Measurements from ENCODE around the gene EIF4A2. TPM values are rescaled to one million over a fixed set of nuclear protein-coding genes. Genes with fewer than 3 reads are reported as not detected.
"Not testable (repeated sequence)": the region's sequence is repeated elsewhere in the genome, so short reads cannot be mapped to it uniquely, and the experiment has no call there.

Gene EIF4A2
- total RNA-seq, 1 experiment from 2014 or later: 219 TPM

DNA sequence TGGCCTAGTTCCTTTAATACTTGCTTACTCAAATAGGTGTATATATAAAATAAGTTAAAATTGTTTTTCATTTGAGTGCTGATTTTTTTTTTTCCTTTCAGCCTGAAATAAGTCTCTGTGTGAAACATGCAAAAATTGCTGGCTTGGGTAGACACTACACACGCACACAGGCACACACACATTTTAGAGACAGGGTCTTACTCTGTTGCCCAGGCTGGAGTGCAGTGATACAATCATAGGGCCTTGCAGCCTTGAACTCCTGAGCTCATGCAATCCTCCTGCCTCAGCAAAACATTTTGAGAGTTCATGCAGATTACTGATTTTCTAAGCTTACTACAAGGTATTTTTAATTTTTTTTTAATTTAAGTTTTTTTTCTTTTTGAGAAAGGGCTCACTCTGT, 35.6 kb downstream of the EIF4A2 start:
- Histone ChIP-seq H3K4me3 (ENCODE audit: low read depth in 2 of 2, low read length in 2 of 2) (no peak overlapping the region), H3K9me3 (ENCODE audit: control insufficient read depth, insufficient read depth, low read depth, low read length) (no peaks in the 10 kb centered on the region), H3K4me1 (ENCODE audit: control insufficient read depth, insufficient read depth, low read length) (no peaks in the 10 kb centered on the region), H3K27me3 (ENCODE audit: control insufficient read depth, insufficient read depth, low read length) (peaks cover 1% of the 10 kb centered on the region; the same call in 1 of the 2 replicates), H3K27ac (ENCODE audit: low read length) (no peak overlapping the region), H3K36me3 (ENCODE audit: control insufficient read depth, insufficient read depth, low read length) (no peaks in the 10 kb centered on the region)
- ATAC-seq (no peak), DNase-seq (ENCODE audit: low read depth, low spot score) (no peak)
- BruUV-seq (replicated peaks): no TSS peak
- no peak for TF ChIP-seq TCF7L2 (IDR thresholded peaks at IDR 0.05; ENCODE audit: low read depth, low read length)
- TF ChIP-seq REST (IDR thresholded peaks at IDR 0.05; ENCODE audit: insufficient read depth in 1 of 2, low read depth in 2 of 2, low read length in 1 of 2): no peak
- no peak for TF ChIP-seq SIN3A (IDR thresholded peaks at IDR 0.05; ENCODE audit: borderline replicate concordance, insufficient read depth, low read depth, low read length)
- TF ChIP-seq CTCF (IDR thresholded peaks at IDR 0.05): no peak
- no peak for TF ChIP-seq POLR2AphosphoS5 (IDR thresholded peaks at IDR 0.05; ENCODE audit: low read depth, low read length)
- in situ Hi-C loops (cut with HindIII; ENCODE audit: low pct_unique_long_range_greater_than_20kb, low sequenced_read_pairs): no loop called here
- intact Hi-C loops (cut with micrococcal nuclease; ENCODE audit: unreplicated experiment): no loop called here
- POLR2A ChIA-PET: no interaction called here
- CTCF ChIA-PET: interaction anchor here (1.1 kb wide), 1 partner anchor 202 kb away, joined by 4 read pairs; no protein-coding TSS in a partner anchor

DNA sequence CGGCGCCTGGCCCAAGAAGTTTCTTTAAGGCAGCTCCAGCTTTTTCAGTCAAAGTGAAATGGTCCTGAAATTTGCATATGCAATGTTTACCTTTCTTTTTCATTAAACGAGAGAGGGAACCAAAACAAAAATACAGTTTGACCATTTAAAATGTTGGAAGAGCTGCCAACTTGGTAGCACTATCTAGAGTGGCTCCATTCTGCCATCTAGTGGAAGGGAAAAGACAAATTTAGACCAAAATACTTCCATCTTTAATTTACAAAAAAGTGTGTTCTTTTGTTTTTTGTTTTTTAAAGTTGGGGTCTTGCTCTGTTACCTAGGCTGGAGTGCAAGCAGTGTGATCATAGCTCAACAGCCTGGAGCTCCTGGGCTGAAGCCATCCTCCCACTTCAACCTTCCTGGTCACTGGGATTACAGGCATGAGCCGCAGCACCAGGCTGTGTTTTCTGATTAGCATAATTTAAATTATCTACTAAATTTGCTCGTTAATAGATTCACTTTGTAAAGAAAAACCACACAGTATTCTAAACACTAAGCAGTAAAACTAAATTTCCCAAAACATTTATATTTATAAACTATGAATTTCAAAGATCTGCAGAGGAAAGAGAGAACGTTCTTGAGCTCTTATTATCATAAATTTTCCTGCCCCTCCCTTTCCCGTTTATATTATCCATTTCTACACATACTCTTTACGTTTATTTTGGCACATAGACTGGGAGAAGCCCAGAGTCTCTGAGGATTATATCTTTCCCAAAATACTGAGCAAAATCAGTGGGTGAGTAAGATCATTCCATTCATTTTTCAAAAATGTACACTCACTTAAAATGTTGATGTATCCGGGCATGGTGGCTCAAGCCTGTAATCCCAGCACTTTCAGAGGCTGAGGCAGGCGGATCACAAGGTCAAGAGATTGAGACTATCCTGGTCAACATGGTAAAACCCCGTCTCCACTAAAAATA, 38.3 kb downstream of the EIF4A2 start:
- ATAC-seq (no peak), DNase-seq (ENCODE audit: low read depth, low spot score) (peak; percentile 33)
- H3K4me3 ChIP-seq (ENCODE audit: low read depth in 2 of 2, low read length in 2 of 2): no peak overlapping the region
- no peak overlapping the region for H3K27ac ChIP-seq (ENCODE audit: low read length)
- POLR2A ChIA-PET: interaction anchor here (0.6 kb wide), 1 partner anchor 318 kb away, joined by 7 read pairs; the partner anchor contains the start of gene RPL39L
- CTCF ChIA-PET: interaction anchor here (0.6 to 1.2 kb wide), 5 partner anchors 207 to 742 kb away, joined by 3 to 8 read pairs (median 4); no protein-coding TSS in a partner anchor
- BruUV-seq (replicated peaks): no TSS peak
- peaks cover 5% of the 10 kb centered on the region; the same call in 1 of the 2 replicates for H3K27me3 ChIP-seq (ENCODE audit: control insufficient read depth, insufficient read depth, low read length)
- TF ChIP-seq REST (IDR thresholded peaks at IDR 0.05; ENCODE audit: insufficient read depth in 1 of 2, low read depth in 2 of 2, low read length in 1 of 2): no peak
- TF ChIP-seq SIN3A (IDR thresholded peaks at IDR 0.05; ENCODE audit: borderline replicate concordance, insufficient read depth, low read depth, low read length): no peak
- no peak for TF ChIP-seq POLR2AphosphoS5 (IDR thresholded peaks at IDR 0.05; ENCODE audit: low read depth, low read length)
- TF ChIP-seq CTCF (IDR thresholded peaks at IDR 0.05): peak; percentile 88
- H3K36me3 ChIP-seq (ENCODE audit: control insufficient read depth, insufficient read depth, low read length): no peaks in the 10 kb centered on the region
- in situ Hi-C loops (cut with HindIII; ENCODE audit: low pct_unique_long_range_greater_than_20kb, low sequenced_read_pairs) (no loop called here), intact Hi-C loops (cut with micrococcal nuclease; ENCODE audit: unreplicated experiment) (loop anchor here (1.0 kb wide), 1 partner anchor 206 kb away; no protein-coding TSS in a partner anchor)
- H3K9me3 ChIP-seq (ENCODE audit: control insufficient read depth, insufficient read depth, low read depth, low read length): no peaks in the 10 kb centered on the region
- H3K4me1 ChIP-seq (ENCODE audit: control insufficient read depth, insufficient read depth, low read length): 0 out of 2 replicates have a peak, but pooled peaks cover 3% of the 10 kb centered on the region

DNA sequence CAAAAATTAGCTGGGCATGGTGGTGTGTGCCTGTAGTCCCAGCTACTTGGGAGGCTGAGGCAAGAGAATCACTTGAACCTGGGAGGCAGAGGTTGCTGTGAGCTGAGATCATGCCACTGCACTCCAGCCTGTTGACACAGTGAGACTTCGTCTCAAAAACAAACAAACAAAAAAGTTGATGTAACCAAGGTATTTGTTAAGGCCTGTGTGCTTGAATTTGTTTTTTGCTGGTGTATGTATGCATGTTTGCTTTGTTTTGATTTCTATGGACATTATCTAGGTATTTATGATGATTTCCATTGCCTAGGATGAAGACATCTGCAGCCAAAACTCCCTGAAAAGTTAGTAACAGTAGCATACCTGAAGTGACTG, 39.0 kb downstream of the EIF4A2 start:
- DNase-seq (ENCODE audit: low read depth, low spot score); H3K9me3 ChIP-seq (ENCODE audit: control insufficient read depth, insufficient read depth, low read depth, low read length); H3K4me1 ChIP-seq (ENCODE audit: control insufficient read depth, insufficient read depth, low read length); ATAC-seq; H3K27me3 ChIP-seq (ENCODE audit: control insufficient read depth, insufficient read depth, low read length); BruUV-seq (replicated peaks); intact Hi-C loops (cut with micrococcal nuclease; ENCODE audit: unreplicated experiment); H3K36me3 ChIP-seq (ENCODE audit: control insufficient read depth, insufficient read depth, low read length); H3K27ac ChIP-seq (ENCODE audit: low read length); in situ Hi-C loops (cut with HindIII; ENCODE audit: low pct_unique_long_range_greater_than_20kb, low sequenced_read_pairs); H3K4me3 ChIP-seq (ENCODE audit: low read depth in 2 of 2, low read length in 2 of 2); POLR2A ChIA-PET: not testable (repeated sequence)
- CTCF ChIA-PET: interaction anchor here (1.2 kb wide), 1 partner anchor 233 kb away, joined by 4 read pairs; no protein-coding TSS in a partner anchor

Measured in Panc1 (cell line).